Tibial artery (tissue), 4 donors: ENCODE results near the gene MUTYH.
A peak's percentile ranks its signal among the peaks of the same experiment; 100 is the strongest.
"Not testable (repeated sequence)": the region's sequence is repeated elsewhere in the genome, so short reads cannot be mapped to it uniquely, and the experiment has no call there.

Experiments used
- DNase-seq, 2 donors: peaks; one replicate each; pipeline ENCODE4 v3.0.0-alpha.2; 2019
- H3K27ac ChIP-seq, 2 donors: fragments of 200-600 bp; sonication (generic) in 1 of 2; 1 replicate in 1 of 2; 2 replicates in 1 of 2; pipeline ENCODE4 v1.5.1; 2018 to 2019; ENCODE audit warnings: mild to moderate bottlenecking in 1 of 2
- H3K27me3 ChIP-seq, 2 donors: fragments of 200-600 bp; sonication (generic) in 1 of 2; one replicate each; pipeline versions ENCODE4 v1.5.1 to v1.6.0; 2016 to 2019
- H3K36me3 ChIP-seq, 3 donors: fragments of 200-600 bp; sonication (generic) in 2 of 3; one replicate each; pipeline ENCODE4 v1.5.1; 2016 to 2019; ENCODE audit warnings: mild to moderate bottlenecking in 2 of 3
- H3K4me1 ChIP-seq, 4 donors: fragments of 200-600 bp; sonication (generic) in 2 of 4; 1 replicate in 3 of 4; 2 replicates in 1 of 4; pipeline ENCODE4 v1.5.1; 2016 to 2019
- H3K4me3 ChIP-seq, 2 donors: fragments of 200-600 bp; sonication (generic) in 1 of 2; 1 replicate in 1 of 2; 2 replicates in 1 of 2; pipeline ENCODE4 v1.5.1; 2018 to 2019; ENCODE audit warnings: mild to moderate bottlenecking in 2 of 2
- H3K9me3 ChIP-seq, 3 donors: fragments of 200-600 bp; sonication (generic) in 1 of 3; one replicate each; pipeline ENCODE4 v1.5.1; 2016 to 2019
- CTCF ChIP-seq, 2 experiments: fragments of 200-600 bp in 1 of 2; fragments of 450-650 bp in 1 of 2; IDR thresholded peaks; one replicate each; pipeline ENCODE4 v1.5.1; 2017 to 2019; ENCODE audit warnings: antibody characterized with exemption in 2 of 2, mild to moderate bottlenecking in 1 of 2, moderate library complexity in 1 of 2
- intact Hi-C: fragments of 100-400 bp; cut with DNase I; formaldehyde crosslinking; loops from one replicate; pipeline ENCODE4 v1.15.0; 2023; ENCODE audit warnings: low total_unique reads

MUTYH gene

GRCh38 chr1:45339789-45340558 lies at the start of gene MUTYH, which contains the start of gene TOE1:
Gene MUTYH, minus strand, starts transcription at chr1:45340440. Its CDS starts 5,935 bp downstream, at chr1:45334505.
Gene TOE1, plus strand, starts transcription at chr1:45340170. Its CDS starts 83 bp downstream, at chr1:45340253.
- peak within 1 kb of the TSS; percentile 79 to 82 for H3K4me3 ChIP-seq
- H3K9me3 ChIP-seq, result no peaks in the 10 kb centered on the region
- H3K27ac ChIP-seq, result peak within 1 kb of the TSS; percentile 96
- peak in 1 of 2 experiments; percentile 4 for TF ChIP-seq CTCF (IDR thresholded peaks at IDR 0.05)
- intact Hi-C loops, result loop anchor here (10.0 kb wide), 1 partner anchor 225 kb away; no protein-coding TSS in a partner anchor
- H3K27me3 ChIP-seq, result no peaks in the 10 kb centered on the region
- peak; percentile 89 to 94 for DNase-seq
- peaks cover 28 to 34% (median 32%) of the 10 kb centered on the region in 3 donors for H3K36me3 ChIP-seq
- H3K4me1 ChIP-seq, result peaks cover 0 to 28% (median 24%) of the 10 kb centered on the region in 4 donors

DNA sequence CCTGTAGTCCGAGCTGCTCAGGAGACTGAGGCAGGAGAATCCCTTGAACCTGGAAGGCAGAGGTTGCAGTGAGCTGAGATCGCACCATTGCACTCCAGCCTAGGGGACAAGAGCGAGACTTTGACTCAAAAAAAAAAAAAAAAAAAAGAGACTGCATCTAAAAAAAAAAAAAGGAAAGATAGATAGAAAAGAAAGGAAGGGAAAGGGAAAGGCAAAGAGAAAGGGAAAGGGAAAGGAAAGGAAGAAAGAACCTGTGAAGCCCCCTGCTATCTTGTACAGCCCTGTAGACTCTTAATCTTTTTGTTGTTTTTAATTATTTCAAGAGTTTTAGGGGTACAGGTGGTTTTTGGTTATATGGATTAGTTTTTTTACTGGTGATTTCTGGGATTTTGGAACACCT lies 46.0 kb upstream of the MUTYH start:
- Histone ChIP-seq H3K4me1 (no peaks in the 10 kb centered on the region), H3K36me3 (no peaks in the 10 kb centered on the region), H3K27ac (no peak overlapping the region), H3K9me3 (no peaks in the 10 kb centered on the region), H3K4me3 (no peak overlapping the region), H3K27me3 (no peaks in the 10 kb centered on the region)
- no peak for TF ChIP-seq CTCF (IDR thresholded peaks at IDR 0.05)
- DNase-seq, result no peak
- intact Hi-C loops, result no loop called here

DNA sequence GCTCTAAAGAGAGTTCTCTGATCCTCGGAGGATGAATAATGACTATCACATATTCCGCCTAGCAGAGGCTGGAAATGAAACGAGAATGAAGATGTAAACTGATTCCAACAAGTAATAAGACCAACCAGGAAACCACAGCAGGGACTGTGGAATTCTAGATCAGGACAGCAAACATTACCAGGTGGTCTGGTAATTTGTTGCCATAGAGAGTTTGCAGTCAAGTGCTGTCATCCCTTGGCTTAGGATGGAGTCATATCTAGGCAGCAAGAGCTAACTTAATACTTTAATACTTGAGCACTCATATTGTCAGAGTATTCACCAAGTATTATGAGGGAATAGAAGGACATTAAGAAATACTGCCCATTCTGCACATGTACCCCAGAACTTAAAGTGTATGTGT lies 45.1 kb upstream of the MUTYH start:
- Histone ChIP-seq H3K27ac (no peak overlapping the region), H3K4me1 (no peaks in the 10 kb centered on the region), H3K9me3 (no peaks in the 10 kb centered on the region), H3K36me3 (no peaks in the 10 kb centered on the region), H3K27me3 (no peaks in the 10 kb centered on the region), H3K4me3 (no peak overlapping the region)
- no peak for DNase-seq
- TF ChIP-seq CTCF (IDR thresholded peaks at IDR 0.05), result no peak
- intact Hi-C loops, result no loop called here

DNA sequence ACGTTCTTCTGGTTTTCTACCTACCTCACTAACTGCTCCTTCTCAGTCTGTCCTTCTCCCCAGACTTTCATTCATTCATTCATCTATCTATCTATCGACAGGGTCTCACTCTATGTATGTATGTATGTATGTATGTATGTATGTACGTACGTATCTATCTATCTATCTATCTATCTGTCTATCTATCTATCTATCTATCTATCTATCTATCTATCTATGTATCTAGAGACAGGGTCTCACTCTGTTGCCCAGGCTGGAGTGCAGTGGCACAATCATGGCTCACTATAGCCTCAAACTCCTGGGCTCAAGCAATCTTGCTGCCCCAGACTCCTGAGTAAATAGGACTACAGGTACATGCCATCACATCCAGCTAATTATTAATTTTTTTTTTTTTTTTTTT lies 44.0 kb upstream of the MUTYH start:
- H3K9me3 ChIP-seq, H3K36me3 ChIP-seq, H3K4me3 ChIP-seq, H3K4me1 ChIP-seq, intact Hi-C loops, H3K27me3 ChIP-seq, H3K27ac ChIP-seq, DNase-seq: not testable (repeated sequence)

DNA sequence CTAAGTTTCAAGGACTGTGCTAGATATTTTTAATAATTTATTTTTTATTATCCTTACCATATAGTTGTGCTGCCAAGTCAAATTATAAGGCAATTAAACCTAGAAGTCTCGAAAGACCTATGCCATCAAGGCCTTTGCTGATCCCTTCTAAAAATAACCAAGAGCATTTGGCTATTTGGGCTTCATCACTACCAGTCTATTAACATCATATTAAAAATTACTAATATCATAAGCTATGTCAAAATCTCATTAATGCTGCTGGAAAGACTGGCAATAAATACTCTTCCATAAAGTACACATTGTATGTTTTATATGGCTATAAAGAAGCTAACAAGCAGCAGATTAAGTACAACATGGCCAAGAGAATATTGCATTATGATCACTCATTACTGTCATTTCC lies 43.0 kb upstream of the MUTYH start:
- no peak for TF ChIP-seq CTCF (IDR thresholded peaks at IDR 0.05)

GRCh38 chr1:45381243-45381642 lies 41.0 kb upstream of the MUTYH start:
- TF ChIP-seq CTCF (IDR thresholded peaks at IDR 0.05), result no peak
- intact Hi-C loops, result no loop called here
- DNase-seq, result no peak
- no peaks in the 10 kb centered on the region for H3K27me3 ChIP-seq
- H3K9me3 ChIP-seq, result no peaks in the 10 kb centered on the region
- H3K4me1 ChIP-seq, result peaks cover 0 to 8% (median 3%) of the 10 kb centered on the region in 4 donors
- H3K36me3 ChIP-seq, result no peaks in the 10 kb centered on the region
- H3K27ac ChIP-seq, result no peak overlapping the region
- no peak overlapping the region for H3K4me3 ChIP-seq

More for the DNA sequence above, 43.0 kb upstream of the MUTYH start:
- Histone ChIP-seq H3K9me3 (no peaks in the 10 kb centered on the region), H3K36me3 (no peaks in the 10 kb centered on the region), H3K27me3 (no peaks in the 10 kb centered on the region), H3K4me1 (no peaks in the 10 kb centered on the region), H3K4me3 (no peak overlapping the region), H3K27ac (no peak overlapping the region)
- intact Hi-C loops, result no loop called here
- no peak for DNase-seq
